Measurements from ENCODE around the gene ABCC2. TPM values are rescaled to one million over a fixed set of nuclear protein-coding genes. Genes with fewer than 3 reads are reported as not detected.

Gene ABCC2
- 0.55 and 0.75 TPM in 2 replicates for total RNA-seq

DNA sequence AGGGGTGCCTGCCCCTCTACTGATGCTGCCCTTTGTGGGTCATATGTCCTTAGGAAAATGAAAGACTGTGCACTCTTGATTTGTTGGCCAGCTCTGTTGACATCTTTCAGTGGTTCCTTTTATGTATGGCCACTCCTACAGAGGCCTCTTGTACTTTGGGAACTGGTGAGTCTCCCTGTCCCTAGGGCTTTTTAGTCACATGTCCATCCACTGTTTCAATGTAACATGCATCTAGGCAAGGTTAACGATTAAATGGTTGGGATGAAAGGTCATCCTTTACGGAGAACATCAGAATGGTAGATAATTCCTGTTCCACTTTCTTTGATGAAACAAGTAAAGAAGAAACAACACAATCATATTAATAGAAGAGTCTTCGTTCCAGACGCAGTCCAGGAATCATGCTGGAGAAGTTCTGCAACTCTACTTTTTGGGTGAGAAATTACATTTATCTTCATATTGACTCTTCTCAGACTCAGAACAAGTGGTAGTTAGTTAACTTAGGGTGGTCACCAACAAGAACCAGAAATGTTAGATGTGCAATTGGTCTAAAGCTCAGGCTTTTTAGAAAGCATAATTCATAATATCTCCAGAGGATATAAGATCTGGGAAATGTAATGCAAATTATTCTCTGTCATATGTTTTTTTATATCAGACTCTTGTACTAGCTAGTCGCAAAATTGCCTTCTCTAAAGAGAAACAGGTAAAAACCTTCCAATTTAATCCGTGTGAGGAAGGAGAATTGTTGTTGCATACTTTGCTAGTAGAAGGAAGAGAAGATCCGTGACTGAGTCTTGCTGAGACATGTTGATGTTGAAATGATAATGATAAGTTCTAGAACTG, at the start of gene ABCC2:
Gene ABCC2 (plus strand): TSS at position 194 of the 840 bp plus-strand sequence. CDS start 205 bp downstream, at position 399.

Other genes with a start within 250 kb of the ABCC2 start
- gene NKX2-3, start 249.7 kb upstream of the ABCC2 start, total RNA-seq, result not detected in 2 replicates
- 18.8 and 22.4 TPM in 2 replicates for gene SLC25A28, start 162.2 kb upstream of the ABCC2 start, total RNA-seq
- gene ENTPD7, start 123.1 kb upstream of the ABCC2 start, total RNA-seq, result 32.5 and 42.4 TPM in 2 replicates
- 33.0 and 38.2 TPM in 2 replicates for gene COX15, start 50.5 kb upstream of the ABCC2 start, total RNA-seq
- 30.7 and 42.4 TPM in 2 replicates for gene CUTC, start 50.4 kb upstream of the ABCC2 start, total RNA-seq
- 26.0 and 44.9 TPM in 2 replicates for gene DNMBP, start 227.3 kb downstream of the ABCC2 start, total RNA-seq

Measured in uterine smooth muscle cell (primary cell).